Daoy (cell line): Measurements from ENCODE around the gene SLITRK3. TPM values are rescaled to one million over a fixed set of nuclear protein-coding genes. Genes with fewer than 3 reads are reported as not detected.

Source experiments
- DNase-seq: peaks from one replicate; pipeline ENCODE4 v3.0.0-alpha.2; 2015; ENCODE audit warnings: low read depth
- total RNA-seq: library from RNA; depleted of rRNA; stranded (reverse); fragments of >200 nt; shearing (Covaris generic); gene quantifications from 2 replicates; pipeline ENCODE4 v1.2.3, GENCODE V29; 2014; rRNA removed

The SLITRK3 gene
- not detected in 2 replicates for total RNA-seq

GRCh38 chr3:165195640-165196576, at the start of gene SLITRK3:
TSS of gene SLITRK3 (minus strand) at chr3:165196384. CDS start at chr3:165190830, 5,554 bp downstream.
- peak; percentile 5 for DNase-seq

DNA sequence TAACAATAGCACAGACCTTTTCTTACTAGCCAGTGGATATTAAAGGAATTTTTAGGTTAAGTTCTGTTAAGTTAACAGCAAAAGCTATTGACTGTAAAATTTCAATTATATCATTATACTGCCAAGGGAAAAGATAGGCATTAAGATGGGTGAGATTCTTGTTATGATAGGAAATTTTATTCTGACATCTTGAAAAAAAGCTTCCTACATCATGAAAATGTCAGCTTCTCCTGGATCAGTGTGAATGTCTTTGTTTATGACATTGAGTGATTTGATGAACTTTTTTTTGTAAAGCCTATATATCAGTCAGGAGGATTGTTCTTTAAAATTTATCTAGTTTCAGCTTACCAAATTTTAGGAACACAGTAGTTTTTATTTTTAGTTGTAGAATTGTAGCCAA, 47.4 kb upstream of the SLITRK3 start:
- no peak for DNase-seq

DNA sequence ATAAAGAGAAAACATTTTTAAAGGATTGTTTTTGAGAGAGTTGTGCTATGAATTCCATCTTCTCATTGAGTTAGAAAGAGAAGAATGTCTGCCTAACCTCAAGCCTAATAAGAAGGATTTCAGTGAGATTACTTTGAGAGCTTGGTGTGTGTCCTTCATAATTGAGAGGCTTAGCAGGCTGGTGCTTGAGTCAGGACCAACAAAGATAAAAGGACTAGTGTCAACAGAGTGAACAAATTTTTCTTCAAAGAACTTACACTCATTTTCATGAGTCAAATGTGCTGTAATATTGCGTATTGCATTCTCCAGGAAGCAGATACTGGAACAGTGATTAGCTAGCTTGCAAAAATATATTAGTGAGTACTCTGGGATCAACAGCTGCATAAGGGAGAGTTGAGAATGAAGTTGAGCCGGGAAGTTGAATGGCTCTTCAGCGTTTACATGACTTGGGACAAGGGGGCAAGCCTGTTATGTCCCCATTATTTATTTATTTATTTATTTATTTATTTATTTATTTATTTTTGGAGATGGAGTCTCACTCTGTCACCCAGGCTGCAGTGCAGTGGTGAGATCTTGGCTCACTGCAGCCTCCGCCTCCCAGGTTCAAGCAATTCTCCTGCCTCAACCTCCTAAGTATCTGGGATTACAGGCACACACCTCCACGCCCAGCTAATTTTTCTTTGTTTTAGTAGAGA, 37.5 kb upstream of the SLITRK3 start:
- no peak for DNase-seq

DNA sequence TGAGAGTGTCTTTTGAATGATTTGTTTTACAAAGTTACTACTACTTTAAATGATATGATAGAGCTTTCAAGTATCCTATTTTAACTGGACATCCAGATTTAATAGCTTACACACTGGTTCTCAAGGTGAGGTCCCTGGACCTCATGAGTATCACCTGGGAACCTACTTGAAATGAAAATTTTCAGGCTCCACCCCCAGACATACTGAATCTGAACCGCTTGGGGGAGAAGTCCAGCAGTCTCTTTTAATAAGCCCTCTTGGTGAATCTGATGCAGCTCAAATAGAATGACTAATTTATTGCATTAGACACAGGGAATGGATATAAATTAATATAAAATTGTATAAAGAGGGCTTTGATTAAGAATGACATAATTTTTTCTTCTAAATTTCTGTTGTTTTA, 29.4 kb upstream of the SLITRK3 start:
- DNase-seq, result no peak

DNA sequence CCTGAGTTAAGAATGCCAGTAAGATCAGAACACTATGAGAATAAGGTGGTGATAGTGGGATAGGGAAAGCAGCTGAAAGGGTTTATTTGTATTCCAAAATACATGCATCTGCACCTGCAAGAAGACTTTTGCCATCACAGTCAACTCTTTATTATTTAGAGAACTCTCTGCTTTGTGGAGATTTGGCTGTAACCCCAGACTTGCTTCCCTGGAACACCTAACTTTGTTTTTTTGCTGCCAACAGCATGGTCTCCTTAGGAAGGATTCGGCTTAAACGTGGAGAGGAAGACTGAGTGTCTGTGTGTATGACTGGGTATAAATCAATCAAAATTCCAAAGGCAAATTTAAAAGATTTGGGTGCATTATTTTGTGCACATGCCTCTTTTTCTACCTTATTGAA, 21.6 kb upstream of the SLITRK3 start:
- no peak for DNase-seq

DNA sequence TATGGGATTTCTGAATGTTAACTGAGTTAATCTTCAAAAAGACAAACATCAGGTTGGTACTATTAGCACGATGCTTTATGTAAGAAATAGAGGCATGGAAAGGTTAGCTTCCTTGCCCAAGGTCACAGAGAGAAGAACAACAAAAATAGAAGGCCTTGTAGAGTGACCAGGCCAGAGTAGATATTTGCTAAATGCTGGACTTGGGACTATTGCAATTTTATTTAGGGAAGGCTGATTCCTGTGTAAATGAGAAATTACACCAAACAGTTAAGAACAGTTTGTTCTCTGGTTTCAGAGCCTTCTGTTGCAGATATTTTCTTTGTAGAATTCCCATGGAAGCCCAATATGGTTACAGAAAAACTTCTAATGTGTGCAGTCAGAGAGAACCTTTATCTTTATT, 16.4 kb upstream of the SLITRK3 start:
- no peak for DNase-seq

DNA sequence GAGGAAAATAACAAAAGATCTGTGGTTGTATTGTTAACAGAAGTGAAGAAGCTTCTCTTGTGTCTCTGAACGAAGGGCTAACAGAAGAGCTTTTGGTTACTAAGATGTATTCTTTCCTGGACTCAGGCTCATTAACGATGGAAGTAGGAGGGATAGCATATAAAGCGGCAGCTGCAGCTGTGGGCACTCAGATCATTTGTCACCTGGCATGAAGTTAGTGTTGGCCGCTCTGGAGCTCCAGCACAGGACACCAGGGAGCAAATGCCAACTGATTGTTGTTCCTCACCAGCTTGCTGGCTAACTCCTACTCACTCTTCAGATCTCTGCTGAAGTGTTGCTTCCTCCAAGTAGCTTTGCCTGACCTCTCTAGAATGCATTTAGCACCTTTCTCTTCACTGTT, 15.5 kb upstream of the SLITRK3 start:
- no peak for DNase-seq

DNA sequence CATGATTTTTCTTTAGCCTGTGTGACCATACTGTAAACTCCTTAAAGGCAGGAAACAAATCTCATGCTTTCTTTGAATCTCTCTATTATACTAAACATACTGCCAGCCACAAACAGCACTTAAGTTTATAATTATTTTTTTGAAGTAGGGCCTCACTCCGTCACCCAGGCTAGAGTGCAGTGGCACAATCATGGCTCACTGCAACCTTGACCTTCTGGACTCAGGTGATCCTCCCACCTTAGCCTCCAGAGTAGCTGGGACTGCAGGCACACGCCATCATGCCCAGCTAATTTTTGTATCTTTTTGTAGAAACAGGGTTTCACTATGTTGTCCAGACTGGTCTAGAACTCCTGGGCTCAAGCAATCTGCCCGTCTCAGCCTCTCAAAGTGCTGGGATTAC, 14.5 kb upstream of the SLITRK3 start:
- DNase-seq, result no peak

DNA sequence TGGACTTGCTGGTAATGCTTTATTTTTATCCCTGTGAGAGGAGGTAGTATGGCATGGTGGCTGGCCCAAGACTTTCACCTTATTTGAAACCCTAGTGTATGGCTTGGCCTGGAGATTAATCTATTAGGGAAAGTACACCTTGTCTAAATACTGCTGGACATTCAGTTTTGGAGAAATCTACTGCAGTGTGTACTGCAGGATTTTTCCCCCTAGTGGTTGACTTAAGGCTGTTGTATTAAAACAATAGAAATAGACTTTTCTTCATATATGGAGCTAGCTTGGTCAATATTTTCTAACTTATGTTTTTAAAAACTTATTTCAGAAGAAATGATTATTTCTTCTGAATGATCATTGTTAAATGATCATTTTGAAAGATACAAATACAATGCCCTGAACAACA, 13.9 kb upstream of the SLITRK3 start:
- DNase-seq, result no peak

DNA sequence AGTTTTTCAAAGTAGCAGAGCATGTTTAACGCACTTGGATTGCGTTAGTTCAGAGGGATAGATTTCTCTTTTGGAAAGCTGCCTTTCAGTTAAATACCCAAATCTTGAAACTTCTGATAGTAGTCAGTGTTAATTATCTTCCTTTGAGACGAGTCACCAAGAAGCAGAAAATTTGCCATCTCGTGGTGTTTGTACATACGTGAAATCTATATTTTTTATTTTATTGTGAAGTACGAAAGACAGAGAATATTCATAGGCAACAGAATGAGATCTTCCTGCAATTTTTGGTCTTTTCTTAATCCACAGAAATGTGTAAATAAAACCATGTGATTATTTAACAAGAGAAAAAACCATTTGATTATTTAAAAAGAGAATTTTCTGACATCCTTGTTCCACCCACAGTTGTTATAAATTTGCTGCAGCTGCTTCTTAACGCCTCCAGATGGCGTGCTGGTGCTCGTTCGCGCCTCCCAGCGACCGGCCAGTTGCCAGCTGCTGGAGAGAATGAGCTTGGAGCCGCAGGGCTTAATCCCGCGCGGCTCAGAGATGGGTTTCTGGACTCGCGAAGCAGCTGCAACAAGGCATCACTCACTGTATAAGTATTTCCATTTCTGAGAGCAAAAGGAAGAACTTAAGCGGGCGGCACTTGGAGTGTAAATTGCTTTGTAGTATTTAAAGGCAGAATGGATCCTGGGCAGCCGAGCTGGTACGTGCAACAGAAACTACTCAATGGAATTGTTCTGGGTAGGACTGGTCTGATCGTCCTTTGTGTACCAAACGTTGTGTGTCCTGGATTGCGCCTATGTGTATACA, 10.5 kb upstream of the SLITRK3 start:
- DNase-seq, result peak; percentile 72

GRCh38 chr3:165204445-165204844, 8.3 kb upstream of the SLITRK3 start:
- no peak for DNase-seq

GRCh38 chr3:165202995-165203394, 6.8 kb upstream of the SLITRK3 start:
- DNase-seq, result no peak

DNA sequence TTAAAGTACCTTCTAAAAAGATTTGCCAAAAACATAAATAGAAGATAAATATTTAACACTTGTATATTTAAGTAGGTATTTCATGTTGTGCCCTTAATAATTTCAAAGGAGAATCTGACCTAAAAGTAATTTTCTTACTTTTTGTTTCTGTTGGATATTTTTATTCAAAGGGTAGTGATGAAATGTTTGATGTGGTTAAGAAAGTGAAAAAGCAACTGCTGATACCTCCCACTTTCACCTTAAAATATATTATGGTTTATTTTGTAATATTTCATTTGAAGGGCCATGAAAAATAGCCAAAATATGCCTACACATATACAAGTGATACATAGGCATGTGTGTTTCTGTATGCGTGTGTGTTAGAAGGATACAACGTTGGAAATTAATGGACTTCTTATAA, 5.8 kb upstream of the SLITRK3 start:
- DNase-seq, result no peak

GRCh38 chr3:165197481-165197800, 1.3 kb upstream of the SLITRK3 start:
- no peak for DNase-seq

DNA sequence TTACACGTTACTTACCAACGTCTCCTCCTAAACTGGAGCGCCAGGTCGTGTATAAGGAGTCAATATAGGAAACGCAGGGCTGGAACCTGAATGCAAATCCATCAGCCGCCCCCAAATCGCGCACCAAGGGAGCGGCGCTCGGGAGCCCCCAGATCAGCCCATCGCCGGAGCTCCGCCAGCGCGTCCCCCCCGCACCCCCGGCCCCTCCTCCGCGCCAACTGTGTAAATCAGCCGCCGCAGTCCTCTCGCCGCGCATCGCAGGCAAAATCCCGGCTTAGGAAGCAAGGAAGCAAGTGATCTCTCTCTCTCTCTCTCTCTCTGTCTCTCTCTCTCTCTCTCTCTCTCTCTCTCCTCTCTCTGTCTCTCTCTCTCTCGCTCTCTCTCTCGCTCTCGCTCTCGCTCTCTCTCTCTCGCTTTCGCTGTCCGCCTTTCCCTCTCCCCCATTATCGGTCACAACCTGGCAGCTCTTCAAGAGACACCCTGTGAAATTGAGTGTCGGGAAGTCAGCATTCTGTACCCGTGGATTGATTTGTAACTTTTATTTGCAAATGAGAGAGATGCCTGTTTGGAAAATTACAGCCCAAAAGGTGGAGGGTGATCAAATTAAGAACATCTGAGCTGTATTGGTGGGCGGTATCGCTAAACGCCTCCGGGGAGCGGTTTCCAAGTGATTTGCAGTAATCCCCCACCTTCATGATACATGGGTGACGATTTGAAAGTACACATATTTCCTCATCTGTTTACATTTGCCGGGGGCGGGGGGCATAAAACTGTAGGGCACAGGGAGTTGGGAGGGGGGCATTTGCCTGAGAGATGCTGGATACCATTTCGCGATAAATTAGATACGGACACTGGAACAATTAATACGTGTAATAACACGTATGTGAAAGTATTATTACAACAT, 645 bp upstream of the SLITRK3 start:
- DNase-seq, result peak; percentile 9

- DNase-seq, result no peak
Observed at GRCh38 chr3:165195241-165195639, 944 bp downstream of the SLITRK3 start.

GRCh38 chr3:165194511-165195240, 1.5 kb downstream of the SLITRK3 start:
- no peak for DNase-seq

GRCh38 chr3:165193366-165194254, 2.6 kb downstream of the SLITRK3 start:
- DNase-seq, result no peak

GRCh38 chr3:165192610-165193192, 3.5 kb downstream of the SLITRK3 start:
- DNase-seq, result no peak
